Thoracic aorta (tissue), 2 donors: ENCODE data around the gene CPXM2. TPM values are rescaled to one million over a fixed set of nuclear protein-coding genes. Genes with fewer than 3 reads are reported as not detected.

Experiments
- ATAC-seq: fragments of 150-250 bp; one replicate; pipeline ENCODE4 v1.8.0; 2017; ENCODE audit warnings: low read depth; ENCODE audit not compliant: insufficient number of reproducible peaks, low FRiP score
- DNase-seq: peaks from one replicate; pipeline ENCODE4 v3.0.0-alpha.2; 2020; ENCODE audit warnings: low spot score
- H3K27ac ChIP-seq, 2 donors: fragments of 200-600 bp; sonication (generic); 1 replicate in 1 of 2; 2 replicates in 1 of 2; pipeline ENCODE4 v1.5.1; 2016; ENCODE audit warnings: mild to moderate bottlenecking in 2 of 2, moderate library complexity in 2 of 2
- H3K27me3 ChIP-seq: fragments of 200-600 bp; sonication (generic); replicated peaks from 2 replicates; pipeline ENCODE4 v1.6.0; 2016; ENCODE audit warnings: mild to moderate bottlenecking; ENCODE audit not compliant: insufficient read depth
- H3K36me3 ChIP-seq: fragments of 200-600 bp; sonication (generic); one replicate; pipeline ENCODE4 v1.5.1; 2016
- H3K4me1 ChIP-seq, 2 donors: fragments of 200-600 bp; sonication (generic); 1 replicate in 1 of 2; 2 replicates in 1 of 2; pipeline versions ENCODE4 v1.5.1 to v1.6.0; 2016; ENCODE audit warnings: low read depth in 2 of 2, mild to moderate bottlenecking in 1 of 2; ENCODE audit not compliant: control insufficient read depth in 1 of 2
- H3K4me3 ChIP-seq: fragments of 200-600 bp; sonication (generic); 2 replicates; pipeline ENCODE4 v1.5.1; 2016; ENCODE audit warnings: mild to moderate bottlenecking
- H3K9me3 ChIP-seq: fragments of 200-600 bp; sonication (generic); 2 replicates; pipeline ENCODE4 v1.5.1; 2016
- total RNA-seq, 2 donors: library from RNA; depleted of rRNA; stranded (reverse); fragments of >200 nt; gene quantifications; one replicate each; pipeline versions ENCODE4 v1.1.0 to v1.2.3, GENCODE V29; 2016
- TF ChIP-seq, protein P1 (sequence below): fragments of 200-600 bp; sonication (generic); IDR thresholded peaks from one replicate; pipeline ENCODE4 v1.5.1; 2019; ENCODE audit warnings: antibody characterized with exemption

Gene CPXM2
- total RNA-seq, 2 donors from 2014 or later, result 275 to 348 TPM

DNA sequence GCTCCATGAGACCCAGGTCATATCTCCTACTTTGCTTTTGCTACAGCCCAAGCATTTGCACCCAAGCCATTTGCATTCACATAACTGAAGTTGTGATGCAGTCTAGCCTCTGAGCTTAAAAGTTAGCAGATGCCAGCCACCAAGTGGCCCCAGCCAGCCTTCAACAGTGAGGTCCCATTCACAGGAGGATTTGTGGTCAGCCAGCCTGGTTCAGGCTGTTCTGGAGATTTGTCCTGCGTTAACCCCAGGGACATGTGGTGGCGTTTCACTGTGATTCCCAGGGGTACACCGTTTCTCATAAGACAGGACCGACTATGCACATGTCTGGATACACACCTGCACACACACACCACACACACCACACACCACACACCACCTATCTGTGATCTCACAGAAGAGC lies 174.3 kb downstream of the CPXM2 start:
- DNase-seq (no peak), ATAC-seq (no peak)
- no peaks in the 10 kb centered on the region for H3K27me3 ChIP-seq
- no peak overlapping the region for H3K27ac ChIP-seq
- H3K4me1 ChIP-seq, result no peaks in the 10 kb centered on the region
- peaks cover 5% of the 10 kb centered on the region for H3K9me3 ChIP-seq
- H3K4me3 ChIP-seq, result no peak overlapping the region
- no peaks in the 10 kb centered on the region for H3K36me3 ChIP-seq
- TF ChIP-seq, protein P1, sequence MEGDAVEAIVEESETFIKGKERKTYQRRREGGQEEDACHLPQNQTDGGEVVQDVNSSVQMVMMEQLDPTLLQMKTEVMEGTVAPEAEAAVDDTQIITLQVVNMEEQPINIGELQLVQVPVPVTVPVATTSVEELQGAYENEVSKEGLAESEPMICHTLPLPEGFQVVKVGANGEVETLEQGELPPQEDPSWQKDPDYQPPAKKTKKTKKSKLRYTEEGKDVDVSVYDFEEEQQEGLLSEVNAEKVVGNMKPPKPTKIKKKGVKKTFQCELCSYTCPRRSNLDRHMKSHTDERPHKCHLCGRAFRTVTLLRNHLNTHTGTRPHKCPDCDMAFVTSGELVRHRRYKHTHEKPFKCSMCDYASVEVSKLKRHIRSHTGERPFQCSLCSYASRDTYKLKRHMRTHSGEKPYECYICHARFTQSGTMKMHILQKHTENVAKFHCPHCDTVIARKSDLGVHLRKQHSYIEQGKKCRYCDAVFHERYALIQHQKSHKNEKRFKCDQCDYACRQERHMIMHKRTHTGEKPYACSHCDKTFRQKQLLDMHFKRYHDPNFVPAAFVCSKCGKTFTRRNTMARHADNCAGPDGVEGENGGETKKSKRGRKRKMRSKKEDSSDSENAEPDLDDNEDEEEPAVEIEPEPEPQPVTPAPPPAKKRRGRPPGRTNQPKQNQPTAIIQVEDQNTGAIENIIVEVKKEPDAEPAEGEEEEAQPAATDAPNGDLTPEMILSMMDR, result no peak

DNA sequence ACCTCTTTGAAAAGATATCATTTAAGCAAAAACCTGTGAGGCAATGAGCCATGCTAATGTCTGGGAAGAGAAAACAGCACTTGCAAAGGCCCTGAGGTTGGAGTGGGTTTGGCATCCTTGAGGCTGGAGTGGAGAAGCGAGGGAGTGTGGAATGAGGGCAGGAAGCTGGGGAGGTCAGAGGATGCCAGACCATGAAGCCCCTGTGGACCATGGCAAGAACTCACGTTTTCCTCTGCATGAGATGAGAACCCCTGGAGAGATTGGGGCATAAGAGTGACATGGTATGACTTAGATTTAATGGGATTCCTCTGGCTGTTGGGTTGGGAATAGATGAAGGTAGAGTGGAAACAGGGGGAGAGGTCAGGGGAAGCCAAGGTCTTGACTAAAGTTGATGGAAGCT lies 176.1 kb downstream of the CPXM2 start:
- no peaks in the 10 kb centered on the region for H3K36me3 ChIP-seq
- H3K9me3 ChIP-seq, result peaks cover 5% of the 10 kb centered on the region
- no peak overlapping the region for H3K4me3 ChIP-seq
- H3K27me3 ChIP-seq, result no peaks in the 10 kb centered on the region
- TF ChIP-seq, protein P1, result no peak
- DNase-seq (no peak), ATAC-seq (no peak)
- H3K27ac ChIP-seq, result no peak overlapping the region
- no peaks in the 10 kb centered on the region for H3K4me1 ChIP-seq

DNA sequence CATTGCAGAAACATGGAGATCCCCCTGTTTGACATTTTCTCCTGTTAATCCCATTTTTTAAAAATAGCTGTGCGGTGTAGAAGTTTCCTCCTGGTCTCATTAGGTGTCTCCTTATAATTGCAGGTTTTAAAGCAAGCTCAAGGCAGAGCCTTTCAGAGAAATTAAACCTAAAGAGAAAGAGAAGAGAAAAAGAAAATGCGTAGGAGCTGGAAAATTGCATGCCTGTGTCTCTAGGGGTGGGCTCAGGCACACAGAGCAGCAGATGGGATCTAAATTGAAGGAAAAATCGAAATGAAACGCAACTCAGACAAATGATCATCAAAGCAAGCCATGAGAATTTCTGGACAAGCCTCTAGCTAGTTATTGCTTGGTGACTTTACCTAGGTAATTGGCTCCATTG lies 185.4 kb downstream of the CPXM2 start:
- Histone ChIP-seq H3K36me3 (no peaks in the 10 kb centered on the region), H3K9me3 (no peaks in the 10 kb centered on the region), H3K27me3 (no peaks in the 10 kb centered on the region), H3K4me1 (no peaks in the 10 kb centered on the region), H3K4me3 (no peak overlapping the region), H3K27ac (no peak overlapping the region)
- ATAC-seq, result no peak
- DNase-seq, result no peak
- TF ChIP-seq, protein P1, result no peak

DNA sequence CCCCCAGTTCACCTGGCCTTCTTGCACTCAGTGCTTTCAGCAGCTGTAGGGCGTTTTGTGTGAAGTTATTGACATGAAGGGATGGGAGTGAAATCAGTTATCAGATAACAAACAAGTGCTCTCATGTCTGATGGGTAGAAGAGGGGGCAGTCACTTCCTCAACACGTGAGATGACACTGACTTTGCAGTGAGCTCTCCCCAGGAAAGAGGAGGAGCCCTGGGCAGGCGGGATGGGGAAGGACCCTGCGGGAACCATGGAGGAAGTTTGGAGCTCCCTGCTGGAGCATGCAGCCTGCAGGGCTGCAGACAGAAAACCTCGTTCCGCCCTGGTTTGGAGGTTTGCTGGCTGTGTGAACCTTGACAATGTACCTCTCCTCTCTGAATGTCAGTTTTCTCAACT lies 186.8 kb downstream of the CPXM2 start:
- no peaks in the 10 kb centered on the region for H3K36me3 ChIP-seq
- H3K4me3 ChIP-seq, result no peak overlapping the region
- H3K27ac ChIP-seq, result no peak overlapping the region
- no peaks in the 10 kb centered on the region for H3K27me3 ChIP-seq
- TF ChIP-seq, protein P1, result no peak
- no peak for DNase-seq
- no peaks in the 10 kb centered on the region for H3K4me1 ChIP-seq
- no peaks in the 10 kb centered on the region for H3K9me3 ChIP-seq
- ATAC-seq, result no peak

DNA sequence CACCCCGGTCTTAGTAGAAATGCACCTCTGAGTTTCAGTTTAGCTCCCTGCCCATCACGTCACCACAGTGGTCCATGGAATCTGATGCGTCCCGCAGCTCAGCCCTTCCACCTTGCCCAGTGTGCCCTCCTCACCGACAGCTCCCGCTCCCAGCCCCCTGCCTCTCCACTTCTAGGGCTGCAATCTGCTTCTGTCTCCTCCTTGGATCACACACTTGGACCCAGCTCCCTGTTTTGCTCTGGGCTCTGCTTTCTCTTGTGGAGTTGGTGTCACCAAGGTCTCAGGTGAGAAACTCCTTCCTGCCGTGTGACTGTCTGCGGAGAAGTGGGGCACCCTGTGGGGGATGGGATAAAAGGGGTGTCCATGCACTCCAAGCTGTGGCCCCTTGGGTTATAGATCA lies 187.5 kb downstream of the CPXM2 start:
- H3K27ac ChIP-seq, result no peak overlapping the region
- no peaks in the 10 kb centered on the region for H3K9me3 ChIP-seq
- ATAC-seq, result no peak
- no peak overlapping the region for H3K4me3 ChIP-seq
- no peaks in the 10 kb centered on the region for H3K27me3 ChIP-seq
- no peaks in the 10 kb centered on the region for H3K36me3 ChIP-seq
- TF ChIP-seq, protein P1, result no peak
- no peaks in the 10 kb centered on the region for H3K4me1 ChIP-seq
- DNase-seq, result no peak
